Measurements from ENCODE around the gene GRM7.

DNA sequence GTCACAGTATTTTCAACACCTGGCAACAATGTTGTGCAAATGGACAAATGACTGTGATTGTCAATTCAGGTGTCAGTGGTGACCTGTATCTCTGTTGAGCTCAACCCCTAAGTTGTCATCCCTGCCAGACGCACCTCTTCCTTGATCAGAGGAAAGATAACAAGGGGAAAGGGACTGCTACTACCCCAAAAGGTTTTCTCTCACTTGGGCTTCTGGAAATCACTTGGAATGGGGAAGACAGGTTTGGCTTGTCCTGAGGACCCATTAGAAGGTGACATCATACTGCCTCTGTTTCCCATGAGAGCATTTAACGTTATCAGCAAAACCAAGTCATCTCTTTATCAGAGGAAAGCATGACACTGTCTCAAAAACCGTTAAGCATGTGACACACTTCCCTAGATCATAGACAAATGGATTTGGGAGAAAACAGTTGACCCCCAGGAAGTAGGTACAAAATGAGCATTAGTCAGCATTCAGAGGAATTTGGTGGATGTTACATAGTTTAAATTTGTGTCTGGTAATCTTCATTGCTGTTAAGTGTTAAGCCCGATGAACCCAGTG, 769.5 kb downstream of the GRM7 start:
- TF ChIP-seq, protein P1, sequence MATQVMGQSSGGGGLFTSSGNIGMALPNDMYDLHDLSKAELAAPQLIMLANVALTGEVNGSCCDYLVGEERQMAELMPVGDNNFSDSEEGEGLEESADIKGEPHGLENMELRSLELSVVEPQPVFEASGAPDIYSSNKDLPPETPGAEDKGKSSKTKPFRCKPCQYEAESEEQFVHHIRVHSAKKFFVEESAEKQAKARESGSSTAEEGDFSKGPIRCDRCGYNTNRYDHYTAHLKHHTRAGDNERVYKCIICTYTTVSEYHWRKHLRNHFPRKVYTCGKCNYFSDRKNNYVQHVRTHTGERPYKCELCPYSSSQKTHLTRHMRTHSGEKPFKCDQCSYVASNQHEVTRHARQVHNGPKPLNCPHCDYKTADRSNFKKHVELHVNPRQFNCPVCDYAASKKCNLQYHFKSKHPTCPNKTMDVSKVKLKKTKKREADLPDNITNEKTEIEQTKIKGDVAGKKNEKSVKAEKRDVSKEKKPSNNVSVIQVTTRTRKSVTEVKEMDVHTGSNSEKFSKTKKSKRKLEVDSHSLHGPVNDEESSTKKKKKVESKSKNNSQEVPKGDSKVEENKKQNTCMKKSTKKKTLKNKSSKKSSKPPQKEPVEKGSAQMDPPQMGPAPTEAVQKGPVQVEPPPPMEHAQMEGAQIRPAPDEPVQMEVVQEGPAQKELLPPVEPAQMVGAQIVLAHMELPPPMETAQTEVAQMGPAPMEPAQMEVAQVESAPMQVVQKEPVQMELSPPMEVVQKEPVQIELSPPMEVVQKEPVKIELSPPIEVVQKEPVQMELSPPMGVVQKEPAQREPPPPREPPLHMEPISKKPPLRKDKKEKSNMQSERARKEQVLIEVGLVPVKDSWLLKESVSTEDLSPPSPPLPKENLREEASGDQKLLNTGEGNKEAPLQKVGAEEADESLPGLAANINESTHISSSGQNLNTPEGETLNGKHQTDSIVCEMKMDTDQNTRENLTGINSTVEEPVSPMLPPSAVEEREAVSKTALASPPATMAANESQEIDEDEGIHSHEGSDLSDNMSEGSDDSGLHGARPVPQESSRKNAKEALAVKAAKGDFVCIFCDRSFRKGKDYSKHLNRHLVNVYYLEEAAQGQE (IDR thresholded peaks at IDR 0.05; ENCODE audit: unreplicated experiment), result no peak
- TF ChIP-seq, protein P2, sequence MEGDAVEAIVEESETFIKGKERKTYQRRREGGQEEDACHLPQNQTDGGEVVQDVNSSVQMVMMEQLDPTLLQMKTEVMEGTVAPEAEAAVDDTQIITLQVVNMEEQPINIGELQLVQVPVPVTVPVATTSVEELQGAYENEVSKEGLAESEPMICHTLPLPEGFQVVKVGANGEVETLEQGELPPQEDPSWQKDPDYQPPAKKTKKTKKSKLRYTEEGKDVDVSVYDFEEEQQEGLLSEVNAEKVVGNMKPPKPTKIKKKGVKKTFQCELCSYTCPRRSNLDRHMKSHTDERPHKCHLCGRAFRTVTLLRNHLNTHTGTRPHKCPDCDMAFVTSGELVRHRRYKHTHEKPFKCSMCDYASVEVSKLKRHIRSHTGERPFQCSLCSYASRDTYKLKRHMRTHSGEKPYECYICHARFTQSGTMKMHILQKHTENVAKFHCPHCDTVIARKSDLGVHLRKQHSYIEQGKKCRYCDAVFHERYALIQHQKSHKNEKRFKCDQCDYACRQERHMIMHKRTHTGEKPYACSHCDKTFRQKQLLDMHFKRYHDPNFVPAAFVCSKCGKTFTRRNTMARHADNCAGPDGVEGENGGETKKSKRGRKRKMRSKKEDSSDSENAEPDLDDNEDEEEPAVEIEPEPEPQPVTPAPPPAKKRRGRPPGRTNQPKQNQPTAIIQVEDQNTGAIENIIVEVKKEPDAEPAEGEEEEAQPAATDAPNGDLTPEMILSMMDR (conservative IDR thresholded peaks at IDR 0.05; ENCODE audit: low read depth in 2 of 2), result no peak
- TF ChIP-seq EZH2 (IDR thresholded peaks at IDR 0.05; ENCODE audit: low read depth, unreplicated experiment), result no peak
- no peak for TF ChIP-seq ZNF114 (CRISPR knock-in tag; IDR thresholded peaks at IDR 0.05)
- no peak for TF ChIP-seq POLR2AphosphoS5 (IDR thresholded peaks at IDR 0.05; ENCODE audit: low read depth)
- TF ChIP-seq CREB1 (CRISPR knock-in tag; IDR thresholded peaks at IDR 0.05; ENCODE audit: low read depth), result no peak
- TF ChIP-seq JUNB (IDR thresholded peaks at IDR 0.05; ENCODE audit: unreplicated experiment), result no peak
- no peak for TF ChIP-seq NANOG (IDR thresholded peaks at IDR 0.05; ENCODE audit: borderline replicate concordance)
- no peak for TF ChIP-seq EZH2phosphoT487 (IDR thresholded peaks at IDR 0.05; ENCODE audit: unreplicated experiment)
- TF ChIP-seq, protein P3, sequence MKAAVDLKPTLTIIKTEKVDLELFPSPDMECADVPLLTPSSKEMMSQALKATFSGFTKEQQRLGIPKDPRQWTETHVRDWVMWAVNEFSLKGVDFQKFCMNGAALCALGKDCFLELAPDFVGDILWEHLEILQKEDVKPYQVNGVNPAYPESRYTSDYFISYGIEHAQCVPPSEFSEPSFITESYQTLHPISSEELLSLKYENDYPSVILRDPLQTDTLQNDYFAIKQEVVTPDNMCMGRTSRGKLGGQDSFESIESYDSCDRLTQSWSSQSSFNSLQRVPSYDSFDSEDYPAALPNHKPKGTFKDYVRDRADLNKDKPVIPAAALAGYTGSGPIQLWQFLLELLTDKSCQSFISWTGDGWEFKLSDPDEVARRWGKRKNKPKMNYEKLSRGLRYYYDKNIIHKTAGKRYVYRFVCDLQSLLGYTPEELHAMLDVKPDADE (IDR thresholded peaks at IDR 0.05), result no peak
- no peak for TF ChIP-seq ZNF331 (CRISPR knock-in tag; IDR thresholded peaks at IDR 0.05; ENCODE audit: low read depth)
